CD4-positive, alpha-beta T cell (primary cell): ENCODE results near the gene FBXO7. TPM values are rescaled to one million over a fixed set of nuclear protein-coding genes. Genes with fewer than 3 reads are reported as not detected.

Source experiments
- ATAC-seq: fragments of 200-7000 bp; cut with Tn5 transposase; one replicate; pipeline ENCODE4 v1.10.0; 2022; ENCODE audit warnings: mild to moderate bottlenecking; ENCODE audit not compliant: poor library complexity
- CTCF ChIA-PET: fragments of 350-600 bp; sonication (Branson Sonifier 250); formaldehyde crosslinking; loops from one replicate; lab custom pipeline; 2021; ENCODE audit warnings: antibody characterized with exemption, inconsistent platforms; lab: Charles Lee
- POLR2A ChIA-PET: fragments of 350-600 bp; sonication (Branson Sonifier 250); formaldehyde crosslinking; loops from one replicate; lab custom pipeline; 2021; ENCODE audit warnings: antibody characterized with exemption, inconsistent platforms; lab: Charles Lee
- DNase-seq, 14 experiments: peaks; one replicate each; pipeline ENCODE4 v3.0.0-alpha.2; 2013 to 2020; ENCODE audit warnings: mixed read lengths in 2 of 14
- H3K27ac ChIP-seq, 2 donors: one replicate each; pipeline versions ENCODE4 v1.5.1 to v1.7.0; 2013; ENCODE audit warnings: low read length in 2 of 2, low read depth in 1 of 2, mild to moderate bottlenecking in 1 of 2
- H3K27me3 ChIP-seq, 2 experiments: 1 replicate in 1 of 2; 2 replicates in 1 of 2; pipeline versions ENCODE4 v1.6.1 to v1.7.0; 2013; ENCODE audit warnings: low read length in 2 of 2, control low read depth in 1 of 2, mild to moderate bottlenecking in 1 of 2, moderate library complexity in 1 of 2; ENCODE audit not compliant: insufficient read depth in 2 of 2, control insufficient read depth in 1 of 2
- H3K36me3 ChIP-seq: one replicate; pipeline ENCODE4 v1.6.1; 2013; ENCODE audit warnings: low read length, control low read depth; ENCODE audit not compliant: insufficient read depth
- H3K4me1 ChIP-seq: one replicate; pipeline ENCODE4 v1.6.1; 2013; ENCODE audit warnings: low read length, control low read depth; ENCODE audit not compliant: insufficient read depth
- H3K4me3 ChIP-seq: one replicate; pipeline ENCODE4 v1.5.1; 2013; ENCODE audit warnings: mild to moderate bottlenecking, low read length, moderate library complexity
- H3K9me3 ChIP-seq, 2 experiments: 1 replicate in 1 of 2; 2 replicates in 1 of 2; pipeline versions ENCODE4 v1.6.1 to v1.7.0; 2013; ENCODE audit warnings: low read length in 2 of 2, mild to moderate bottlenecking in 2 of 2, control low read depth in 1 of 2, moderate library complexity in 1 of 2; ENCODE audit not compliant: control insufficient read depth in 1 of 2, insufficient read depth in 1 of 2
- H3K27ac Mint-ChIP-seq: one replicate; pipeline ENCODE4 v1.8.0; 2020; ENCODE audit warnings: mixed read lengths
- H3K27me3 Mint-ChIP-seq: one replicate; pipeline ENCODE4 v1.8.0; 2021; ENCODE audit warnings: mixed read lengths
- H3K36me3 Mint-ChIP-seq: one replicate; pipeline ENCODE4 v1.8.0; 2021; ENCODE audit warnings: low read depth, mixed read lengths
- H3K4me1 Mint-ChIP-seq: one replicate; pipeline ENCODE4 v1.8.0; 2021; ENCODE audit warnings: low read depth, mixed read lengths
- H3K4me3 Mint-ChIP-seq: one replicate; pipeline ENCODE4 v1.8.0; 2020; ENCODE audit warnings: mild to moderate bottlenecking, mixed read lengths
- H3K9me3 Mint-ChIP-seq: one replicate; pipeline ENCODE4 v1.8.0; 2020; ENCODE audit warnings: mixed read lengths
- CTCF ChIP-seq: fragments of 200-600 bp; IDR thresholded peaks from one replicate; pipeline ENCODE4 v1.8.0; 2022; ENCODE audit warnings: antibody characterized with exemption, mild to moderate bottlenecking
- intact Hi-C, 2 experiments: fragments of 100-400 bp; cut with DNase I in 1 of 2; cut with micrococcal nuclease in 1 of 2; formaldehyde crosslinking; loops; one replicate each; pipeline versions ENCODE4 v1.15.1 to v1.9.0; 2023 to 2025; cut with DNase I, micrococcal nuclease
- total RNA-seq, 174 experiments: library from RNA in 2 of 174; stranded (reverse) in 2 of 174; gene quantifications; one replicate each; pipeline ENCODE4 v1.2.3 and lab custom pipeline; 2021 to 2026

Gene FBXO7
- total RNA-seq, 2 experiments from 2014 or later: 161 to 169 TPM

GRCh38 chr22:32511274-32511673, 36.7 kb downstream of the FBXO7 start:
- Histone ChIP-seq H3K4me1 (no peaks in the 10 kb centered on the region), H3K27ac (no peak overlapping the region), H3K27me3 (no peaks in the 10 kb centered on the region), H3K36me3 (no peaks in the 10 kb centered on the region), H3K4me3 (no peak overlapping the region), H3K9me3 (peaks cover 0 to 4% of the 10 kb centered on the region in 2 experiments)
- DNase-seq (no peak), ATAC-seq (no peak)
- intact Hi-C loops: no loop called here
- Mint-ChIP-seq H3K9me3 (no peaks in the 10 kb centered on the region), H3K4me1 (no peaks in the 10 kb centered on the region), H3K36me3 (no peaks in the 10 kb centered on the region), H3K27ac (no peak overlapping the region), H3K4me3 (no peak overlapping the region), H3K27me3 (no peaks in the 10 kb centered on the region)
- TF ChIP-seq CTCF: no peak
- ChIA-PET POLR2A (no interaction called here), CTCF (no interaction called here)

- Mint-ChIP-seq H3K4me1 (no peaks in the 10 kb centered on the region), H3K4me3 (no peak overlapping the region), H3K27ac (no peak overlapping the region), H3K9me3 (peaks cover 2% of the 10 kb centered on the region), H3K36me3 (no peaks in the 10 kb centered on the region), H3K27me3 (no peaks in the 10 kb centered on the region)
- H3K27me3 ChIP-seq: no peaks in the 10 kb centered on the region
- no peak for ATAC-seq
- H3K27ac ChIP-seq: no peak overlapping the region
- H3K4me1 ChIP-seq: no peaks in the 10 kb centered on the region
- H3K9me3 ChIP-seq: peaks cover 0 to 4% of the 10 kb centered on the region in 2 experiments
- DNase-seq: no peak
- H3K4me3 ChIP-seq: no peak overlapping the region
- POLR2A ChIA-PET: no interaction called here
- intact Hi-C loops: no loop called here
- no peak for TF ChIP-seq CTCF
- CTCF ChIA-PET: no interaction called here
- H3K36me3 ChIP-seq: no peaks in the 10 kb centered on the region
Observed at GRCh38 chr22:32511776-32512175, 37.2 kb downstream of the FBXO7 start.

- Mint-ChIP-seq H3K27ac (no peak overlapping the region), H3K36me3 (no peaks in the 10 kb centered on the region), H3K4me3 (no peak overlapping the region), H3K4me1 (no peaks in the 10 kb centered on the region), H3K27me3 (no peaks in the 10 kb centered on the region), H3K9me3 (peaks cover 2% of the 10 kb centered on the region)
- DNase-seq (no peak), ATAC-seq (no peak)
- Histone ChIP-seq H3K4me3 (no peak overlapping the region), H3K9me3 (peaks cover 0 to 4% of the 10 kb centered on the region in 2 experiments), H3K36me3 (no peaks in the 10 kb centered on the region), H3K4me1 (no peaks in the 10 kb centered on the region), H3K27me3 (no peaks in the 10 kb centered on the region), H3K27ac (no peak overlapping the region)
- POLR2A ChIA-PET: no interaction called here
- CTCF ChIA-PET: interaction anchor here (0.6 kb wide), 1 partner anchor 815 kb away, joined by 3 read pairs; no protein-coding TSS in a partner anchor
- no peak for TF ChIP-seq CTCF
- intact Hi-C loops: no loop called here
Observed at GRCh38 chr22:32512267-32512982, 37.8 kb downstream of the FBXO7 start.
